CD14-positive monocyte (primary cell): ENCODE data around the gene DNMT3A. TPM values are rescaled to one million over a fixed set of nuclear protein-coding genes. Genes with fewer than 3 reads are reported as not detected.

Source experiments
- DNase-seq, 3 donors: peaks; one replicate each; pipeline ENCODE4 v3.0.0-alpha.2; 2011 to 2022
- H2AFZ ChIP-seq: 2 replicates; pipeline ENCODE4 v1.6.0; 2012; ENCODE audit warnings: mild to moderate bottlenecking, low read depth, low read length, inconsistent platforms; ENCODE audit not compliant: insufficient read depth, poor library complexity, severe bottlenecking
- H3K27ac ChIP-seq, 2 donors: 1 replicate in 1 of 2; 2 replicates in 1 of 2; pipeline ENCODE4 v1.5.1; 2012 to 2013; ENCODE audit warnings: low read length in 2 of 2, control low read depth in 1 of 2, inconsistent platforms in 1 of 2, low read depth in 1 of 2, mild to moderate bottlenecking in 1 of 2
- H3K27me3 ChIP-seq, 2 donors: one replicate each; pipeline versions ENCODE4 v1.6.0 to v1.6.1; 2011 to 2013; ENCODE audit warnings: low read length in 2 of 2; ENCODE audit not compliant: control insufficient read depth in 2 of 2, insufficient read depth in 2 of 2
- H3K36me3 ChIP-seq, 2 donors: replicated peaks in 1 of 2; 1 replicate in 1 of 2; 2 replicates in 1 of 2; pipeline versions ENCODE4 v1.5.1 to v1.6.1; 2012 to 2013; ENCODE audit warnings: low read length in 2 of 2, control low read depth in 1 of 2, inconsistent platforms in 1 of 2, mild to moderate bottlenecking in 1 of 2; ENCODE audit not compliant: insufficient read depth in 2 of 2, control insufficient read depth in 1 of 2
- H3K4me1 ChIP-seq, 2 donors: 1 replicate in 1 of 2; 2 replicates in 1 of 2; pipeline versions ENCODE4 v1.5.1 to v1.6.1; 2012 to 2013; ENCODE audit warnings: low read length in 2 of 2, control low read depth in 1 of 2, inconsistent platforms in 1 of 2, mild to moderate bottlenecking in 1 of 2, moderate library complexity in 1 of 2; ENCODE audit not compliant: insufficient read depth in 2 of 2, control insufficient read depth in 1 of 2
- H3K4me2 ChIP-seq: replicated peaks from 2 replicates; pipeline ENCODE3; 2012; ENCODE audit warnings: low read length, moderate library complexity, mild to moderate bottlenecking; ENCODE audit not compliant: poor library complexity, severe bottlenecking; ENCODE audit errors: extremely low read depth
- H3K4me3 ChIP-seq, 3 experiments: fragments of 200-600 bp in 1 of 3; sonication (generic) in 1 of 3; replicated peaks in 1 of 3; 1 replicate in 2 of 3; 2 replicates in 1 of 3; pipeline ENCODE4 v1.5.1; 2011 to 2013; ENCODE audit warnings: low read length in 3 of 3, mild to moderate bottlenecking in 3 of 3, control low read depth in 2 of 3, low read depth in 2 of 3, inconsistent platforms in 1 of 3, moderate library complexity in 1 of 3
- H3K79me2 ChIP-seq: 2 replicates; pipeline ENCODE4 v1.6.0; 2012; ENCODE audit warnings: mild to moderate bottlenecking, control low read depth, inconsistent platforms, low read length, moderate library complexity; ENCODE audit not compliant: insufficient read depth
- H3K9ac ChIP-seq: 2 replicates; pipeline ENCODE4 v1.6.0; 2017; ENCODE audit warnings: low read length, mild to moderate bottlenecking; ENCODE audit not compliant: insufficient read depth, poor library complexity, severe bottlenecking
- H3K9me3 ChIP-seq, 2 donors: replicated peaks in 1 of 2; 1 replicate in 1 of 2; 2 replicates in 1 of 2; pipeline versions ENCODE4 v1.5.1 to v1.6.1; 2012 to 2013; ENCODE audit warnings: low read length in 2 of 2, control low read depth in 1 of 2; ENCODE audit not compliant: control insufficient read depth in 1 of 2, insufficient read depth in 1 of 2
- H4K20me1 ChIP-seq: 2 replicates; pipeline ENCODE4 v1.6.0; 2012; ENCODE audit warnings: mild to moderate bottlenecking, low read length, control low read depth, moderate library complexity; ENCODE audit not compliant: insufficient read depth
- H3K27ac Mint-ChIP-seq, 7 donors: one replicate each; pipeline ENCODE4 v1.8.0; 2020; ENCODE audit warnings: mild to moderate bottlenecking in 7 of 7, mixed read lengths in 7 of 7, moderate library complexity in 6 of 7, inconsistent platforms in 2 of 7
- H3K27me3 Mint-ChIP-seq, 3 donors: one replicate each; pipeline ENCODE4 v1.8.0; 2021 to 2022; ENCODE audit warnings: low read depth in 3 of 3, mild to moderate bottlenecking in 3 of 3, mixed read lengths in 3 of 3, moderate library complexity in 3 of 3, inconsistent platforms in 1 of 3
- H3K36me3 Mint-ChIP-seq, 2 donors: one replicate each; pipeline ENCODE4 v1.8.0; 2020; ENCODE audit warnings: mixed read lengths in 2 of 2, inconsistent platforms in 1 of 2, mild to moderate bottlenecking in 1 of 2
- H3K4me1 Mint-ChIP-seq: one replicate; pipeline ENCODE4 v1.8.0; 2020; ENCODE audit warnings: mild to moderate bottlenecking, mixed read lengths
- H3K4me3 Mint-ChIP-seq, 2 donors: one replicate each; pipeline ENCODE4 v1.8.0; 2020; ENCODE audit warnings: mild to moderate bottlenecking in 2 of 2, mixed read lengths in 2 of 2, moderate library complexity in 1 of 2
- H3K9me3 Mint-ChIP-seq, 7 donors: one replicate each; pipeline ENCODE4 v1.8.0; 2020 to 2022; ENCODE audit warnings: mixed read lengths in 7 of 7, mild to moderate bottlenecking in 6 of 7, moderate library complexity in 6 of 7, inconsistent platforms in 2 of 7
- CTCF ChIP-seq: fragments of 200-600 bp; IDR thresholded peaks from one replicate; pipeline ENCODE4 v1.8.0; 2022; ENCODE audit warnings: antibody characterized with exemption, mild to moderate bottlenecking
- WGBS: methylation state at CpG from one replicate; pipeline ENCODE4 v1.1.5; 2013; ENCODE audit warnings: missing lambda C conversion rate; ENCODE audit not compliant: insufficient coverage; 5-methylcytosine and 5-hydroxymethylcytosine counted together
- intact Hi-C, 2 donors: fragments of 100-400 bp; cut with micrococcal nuclease; formaldehyde crosslinking; loops; one replicate each; pipeline versions ENCODE4 v1.15.0 to v1.15.1; 2023
- polyA plus RNA-seq, 3 donors: library from polyadenylated mRNA; depleted of rRNA in 1 of 3; unstranded in 2 of 3; stranded (reverse) in 1 of 3; fragments of 300-500 nt in 2 of 3; fragments of >200 nt in 1 of 3; fragmentation: Illumina TruSeq in 2 of 3; gene quantifications; 1 replicate in 2 of 3; 2 replicates in 1 of 3; pipeline ENCODE4 v1.2.3, GENCODE V29; 2012 to 2021

DNMT3A gene
- polyA plus RNA-seq, 3 donors: 1.7 to 7.9 (median 2.7) TPM

- Histone ChIP-seq H4K20me1 (no peaks in the 10 kb centered on the region), H3K27me3 (no peaks in the 10 kb centered on the region), H3K79me2 (no peaks in the 10 kb centered on the region), H3K4me1 (peaks cover 20 to 26% of the 10 kb centered on the region in 2 donors), H3K9ac (no peak overlapping the region), H3K4me3 (no peak overlapping the region), H3K9me3 (no peaks in the 10 kb centered on the region), H3K36me3 (no peaks in the 10 kb centered on the region), H3K4me2 (no peak overlapping the region), H2AFZ (no peak overlapping the region), H3K27ac (no peak overlapping the region)
- Mint-ChIP-seq H3K27me3 (peaks cover 0 to 10% (median 8%) of the 10 kb centered on the region in 3 donors), H3K27ac (peak overlapping the region in 1 of 7 donors; percentile 55), H3K4me3 (no peak overlapping the region), H3K36me3 (no peaks in the 10 kb centered on the region), H3K9me3 (peaks cover 0 to 6% (median 0%) of the 10 kb centered on the region in 7 donors), H3K4me1 (peaks cover 31% of the 10 kb centered on the region)
- no peak for DNase-seq
- intact Hi-C loops: no loop called here
- WGBS: 91% methylated on average over 4 of the region's 5 CpGs
- TF ChIP-seq CTCF: no peak
Observed at GRCh38 chr2:25374827-25375226, 33.1 kb upstream of the DNMT3A start.

GRCh38 chr2:25374411-25374810 is 32.7 kb upstream of the DNMT3A start:
- Histone ChIP-seq H3K9me3 (no peaks in the 10 kb centered on the region), H2AFZ (no peak overlapping the region), H3K27me3 (no peaks in the 10 kb centered on the region), H3K79me2 (no peaks in the 10 kb centered on the region), H3K27ac (no peak overlapping the region), H3K9ac (no peak overlapping the region), H3K4me3 (no peak overlapping the region), H3K36me3 (no peaks in the 10 kb centered on the region), H3K4me2 (no peak overlapping the region), H3K4me1 (peaks cover 20 to 26% of the 10 kb centered on the region in 2 donors), H4K20me1 (no peaks in the 10 kb centered on the region)
- H3K27me3 Mint-ChIP-seq: peaks cover 0 to 10% (median 8%) of the 10 kb centered on the region in 3 donors
- no peak for TF ChIP-seq CTCF
- no peak overlapping the region for H3K27ac Mint-ChIP-seq
- H3K36me3 Mint-ChIP-seq: no peaks in the 10 kb centered on the region
- intact Hi-C loops: no loop called here
- WGBS: 100% methylated on average over 1 of the region's 4 CpGs
- H3K9me3 Mint-ChIP-seq: peaks cover 0 to 6% (median 0%) of the 10 kb centered on the region in 7 donors
- peaks cover 31% of the 10 kb centered on the region for H3K4me1 Mint-ChIP-seq
- DNase-seq: no peak
- no peak overlapping the region for H3K4me3 Mint-ChIP-seq
